Measurements from ENCODE around the gene DUSP9.

DNA sequence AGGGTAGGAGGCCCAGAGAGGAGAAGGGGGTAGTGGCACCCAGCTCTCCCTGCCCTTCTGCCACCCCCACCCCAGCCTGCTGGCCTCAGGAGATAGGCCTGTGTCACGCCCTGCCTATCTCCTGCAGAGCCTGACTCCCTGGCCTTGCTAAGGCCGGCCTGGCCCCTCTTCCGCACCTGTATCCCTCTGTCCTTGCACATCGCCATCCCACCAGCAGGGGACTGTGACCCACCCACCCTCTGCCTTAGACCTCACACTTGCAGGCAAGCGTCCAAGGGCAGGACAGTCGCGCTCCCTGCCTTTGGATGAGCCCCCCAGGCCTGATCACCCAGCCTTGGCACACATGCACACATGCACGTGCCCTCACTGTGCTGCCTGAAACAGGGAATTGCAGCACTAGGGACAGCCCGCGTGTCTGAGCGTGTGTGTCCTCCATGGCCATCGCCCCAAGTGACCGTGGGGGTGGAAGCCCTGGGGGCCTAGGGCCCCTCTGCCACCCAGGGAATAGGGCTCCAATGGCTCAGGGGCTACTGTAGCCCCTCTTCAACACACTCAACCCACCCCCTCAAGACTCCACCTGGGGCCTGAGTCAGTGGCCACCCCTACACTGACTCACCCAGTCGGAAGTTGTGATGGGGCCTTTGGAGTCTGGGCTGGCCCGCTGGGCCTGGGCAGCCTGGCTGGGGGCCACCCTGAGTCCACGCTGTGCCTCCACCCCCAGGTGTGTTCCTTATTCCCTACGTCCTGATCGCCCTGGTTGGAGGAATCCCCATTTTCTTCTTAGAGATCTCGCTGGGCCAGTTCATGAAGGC is 42.9 kb downstream of the DUSP9 start:
- TF ChIP-seq POLR2A (IDR thresholded peaks at IDR 0.05; ENCODE audit: low read depth, low read length) = no peak
- no peak for TF ChIP-seq POLR2AphosphoS5 (IDR thresholded peaks at IDR 0.05; ENCODE audit: low read depth, low read length)
- no peak for TF ChIP-seq TAF1 (IDR thresholded peaks at IDR 0.05; ENCODE audit: borderline replicate concordance, low read depth, low read length)

Measured in GM12892 (cell line).